Measurements from ENCODE around the gene BRD8.

BRD8 gene

DNA sequence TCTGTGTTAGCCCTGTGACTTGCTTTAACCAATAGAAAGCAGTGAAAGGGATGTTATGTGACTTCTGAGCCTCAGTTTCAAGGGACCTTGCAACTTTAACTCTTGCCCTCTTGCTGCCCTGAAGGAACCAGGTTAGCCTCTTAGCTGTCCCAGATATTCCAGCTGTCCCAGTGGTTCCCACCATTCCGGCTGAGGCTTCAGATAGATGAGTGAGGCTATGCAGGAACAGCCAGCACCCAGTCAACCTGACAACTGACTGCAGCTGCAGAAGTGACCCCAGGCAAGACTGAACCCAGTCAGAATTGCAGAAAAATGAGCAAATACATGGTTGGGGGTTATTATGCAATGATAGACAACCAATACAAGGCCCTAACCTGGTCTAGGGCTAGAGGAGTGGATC is 45.1 kb upstream of the BRD8 start:
- Histone ChIP-seq H2BK12ac (ENCODE audit: low read length in 2 of 2) (no peak overlapping the region), H3K14ac (ENCODE audit: low read length in 2 of 2) (no peak overlapping the region), H3K9me3 (ENCODE audit: control insufficient read depth, low read length) (peaks cover 19% of the 10 kb centered on the region), H3K4me1 (ENCODE audit: control insufficient read depth, insufficient read depth, low read depth, low read length) (no peaks in the 10 kb centered on the region), H3K18ac (ENCODE audit: low read depth in 1 of 2, low read length in 2 of 2) (no peak overlapping the region), H3K36me3 (ENCODE audit: control insufficient read depth in 1 of 2, insufficient read depth in 2 of 2, low read depth in 1 of 2, low read length in 2 of 2) (no peaks in the 10 kb centered on the region), H3K4ac (ENCODE audit: low read depth in 1 of 2, low read length in 2 of 2) (no peak overlapping the region), H4K91ac (ENCODE audit: low read length) (no peak overlapping the region), H2BK15ac (ENCODE audit: low read depth, poor library complexity, severe bottlenecking) (no peak overlapping the region), H2AK5ac (ENCODE audit: low read length, severe bottlenecking) (no peak overlapping the region), H2BK5ac (ENCODE audit: low read depth, low read length, poor library complexity, severe bottlenecking) (no peak overlapping the region), H2BK120ac (ENCODE audit: low read depth, low read length) (no peak overlapping the region), H3K4me3 (ENCODE audit: insufficient read depth in 1 of 2, low read depth in 1 of 2, low read length in 2 of 2) (no peak overlapping the region), H3K79me1 (replicated peaks; ENCODE audit: low read length, poor library complexity, severe bottlenecking) (no peaks in the 10 kb centered on the region), H3K27ac (ENCODE audit: low read length, poor library complexity, severe bottlenecking) (no peak overlapping the region), H4K8ac (ENCODE audit: low read length) (no peak overlapping the region), H3K9ac (ENCODE audit: low read length) (no peak overlapping the region), H2AFZ (ENCODE audit: low read depth, low read length) (no peak overlapping the region), H3K27me3 (ENCODE audit: control insufficient read depth in 1 of 2, insufficient read depth in 1 of 2, low read length in 2 of 2) (peaks cover 0 to 19% of the 10 kb centered on the region in 2 experiments), H3K23ac (ENCODE audit: low read length in 2 of 2) (no peak overlapping the region), H3K4me2 (ENCODE audit: low read length, poor library complexity, severe bottlenecking) (no peak overlapping the region)
- no peak for DNase-seq
- WGBS, result 90% methylated on average over 1 of the region's 1 CpG

DNA sequence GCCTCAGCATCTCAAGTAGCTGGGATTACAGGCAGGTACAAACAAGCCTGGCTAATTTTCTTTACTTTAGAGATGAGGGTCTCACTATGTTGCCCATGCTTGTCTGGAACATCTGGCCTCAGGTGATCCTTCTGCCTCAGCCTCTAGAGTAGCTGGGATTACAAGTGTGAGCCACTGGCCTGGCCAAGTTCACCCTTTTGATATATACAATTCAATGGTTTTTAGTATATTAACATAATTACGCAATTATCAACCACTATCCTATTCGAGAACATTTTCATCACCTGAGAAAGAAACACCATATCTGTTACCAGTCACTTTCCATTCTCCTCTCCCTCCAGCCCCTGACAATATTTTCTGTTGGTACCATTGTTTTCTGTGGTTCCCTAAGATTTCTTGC is 38.4 kb upstream of the BRD8 start:
- H2AFZ ChIP-seq (ENCODE audit: low read depth, low read length), result no peak overlapping the region
- WGBS, result 82% methylated on average over 2 of the region's 2 CpGs
- H2BK15ac ChIP-seq (ENCODE audit: low read depth, poor library complexity, severe bottlenecking), result no peak overlapping the region
- H3K18ac ChIP-seq (ENCODE audit: low read depth in 1 of 2, low read length in 2 of 2), result no peak overlapping the region
- no peak for DNase-seq
- H3K4me2 ChIP-seq (ENCODE audit: low read length, poor library complexity, severe bottlenecking), result no peak overlapping the region
- H3K9ac ChIP-seq (ENCODE audit: low read length), result no peak overlapping the region
- H3K4ac ChIP-seq (ENCODE audit: low read depth in 1 of 2, low read length in 2 of 2), result no peak overlapping the region
- H3K23ac ChIP-seq (ENCODE audit: low read length in 2 of 2), result no peak overlapping the region
- no peak overlapping the region for H2BK120ac ChIP-seq (ENCODE audit: low read depth, low read length)
- H2AK5ac ChIP-seq (ENCODE audit: low read length, severe bottlenecking), result no peak overlapping the region
- no peak overlapping the region for H3K14ac ChIP-seq (ENCODE audit: low read length in 2 of 2)
- no peak overlapping the region for H3K4me3 ChIP-seq (ENCODE audit: insufficient read depth in 1 of 2, low read depth in 1 of 2, low read length in 2 of 2)
- H4K8ac ChIP-seq (ENCODE audit: low read length), result no peak overlapping the region
- peaks cover 3% of the 10 kb centered on the region for H3K4me1 ChIP-seq (ENCODE audit: control insufficient read depth, insufficient read depth, low read depth, low read length)
- no peak overlapping the region for H4K91ac ChIP-seq (ENCODE audit: low read length)
- H3K79me1 ChIP-seq (replicated peaks; ENCODE audit: low read length, poor library complexity, severe bottlenecking), result no peaks in the 10 kb centered on the region
- H2BK5ac ChIP-seq (ENCODE audit: low read depth, low read length, poor library complexity, severe bottlenecking), result no peak overlapping the region
- no peaks in the 10 kb centered on the region for H3K36me3 ChIP-seq (ENCODE audit: control insufficient read depth in 1 of 2, insufficient read depth in 2 of 2, low read depth in 1 of 2, low read length in 2 of 2)
- H3K27ac ChIP-seq (ENCODE audit: low read length, poor library complexity, severe bottlenecking), result no peak overlapping the region
- peaks cover 0 to 7% of the 10 kb centered on the region in 2 experiments for H3K27me3 ChIP-seq (ENCODE audit: control insufficient read depth in 1 of 2, insufficient read depth in 1 of 2, low read length in 2 of 2)
- no peaks in the 10 kb centered on the region for H3K9me3 ChIP-seq (ENCODE audit: control insufficient read depth, low read length)
- no peak overlapping the region for H2BK12ac ChIP-seq (ENCODE audit: low read length in 2 of 2)

- no peaks in the 10 kb centered on the region for H3K9me3 ChIP-seq (ENCODE audit: control insufficient read depth, low read length)
- no peak within 1 kb of the TSS for H2BK12ac ChIP-seq (ENCODE audit: low read length in 2 of 2)
- H3K27me3 ChIP-seq (ENCODE audit: control insufficient read depth in 1 of 2, insufficient read depth in 1 of 2, low read length in 2 of 2), result no peaks in the 10 kb centered on the region
- H3K23ac ChIP-seq (ENCODE audit: low read length in 2 of 2), result no peak within 1 kb of the TSS
- WGBS, result 4% methylated on average over 29 of the region's 32 CpGs
- H3K4ac ChIP-seq (ENCODE audit: low read depth in 1 of 2, low read length in 2 of 2), result peak within 1 kb of the TSS; percentile 15 to 96
- H3K79me1 ChIP-seq (replicated peaks; ENCODE audit: low read length, poor library complexity, severe bottlenecking), result peaks cover 7% of the 10 kb centered on the region
- H3K27ac ChIP-seq (ENCODE audit: low read length, poor library complexity, severe bottlenecking), result peak within 1 kb of the TSS; percentile 5
- peaks cover 3% of the 10 kb centered on the region for H3K4me1 ChIP-seq (ENCODE audit: control insufficient read depth, insufficient read depth, low read depth, low read length)
- peak within 1 kb of the TSS; percentile 22 for H2BK5ac ChIP-seq (ENCODE audit: low read depth, low read length, poor library complexity, severe bottlenecking)
- peak within 1 kb of the TSS; percentile 4 for H4K91ac ChIP-seq (ENCODE audit: low read length)
- peak within 1 kb of the TSS in 1 of 2 experiments; percentile 44 for H3K14ac ChIP-seq (ENCODE audit: low read length in 2 of 2)
- H2AFZ ChIP-seq (ENCODE audit: low read depth, low read length), result peak within 1 kb of the TSS; percentile 95
- no peak within 1 kb of the TSS for H2AK5ac ChIP-seq (ENCODE audit: low read length, severe bottlenecking)
- H3K18ac ChIP-seq (ENCODE audit: low read depth in 1 of 2, low read length in 2 of 2), result peak within 1 kb of the TSS; percentile 46 to 69
- H4K8ac ChIP-seq (ENCODE audit: low read length), result peak within 1 kb of the TSS; percentile 87
- peaks cover 9% of the 10 kb centered on the region in 2 experiments for H3K36me3 ChIP-seq (ENCODE audit: control insufficient read depth in 1 of 2, insufficient read depth in 2 of 2, low read depth in 1 of 2, low read length in 2 of 2)
- no peak within 1 kb of the TSS for H2BK15ac ChIP-seq (ENCODE audit: low read depth, poor library complexity, severe bottlenecking)
- H2BK120ac ChIP-seq (ENCODE audit: low read depth, low read length), result no peak within 1 kb of the TSS
- H3K9ac ChIP-seq (ENCODE audit: low read length), result peak within 1 kb of the TSS; percentile 96
- DNase-seq, result peak; percentile 99
- peak within 1 kb of the TSS; percentile 78 for H3K4me2 ChIP-seq (ENCODE audit: low read length, poor library complexity, severe bottlenecking)
- peak within 1 kb of the TSS; percentile 82 to 99 for H3K4me3 ChIP-seq (ENCODE audit: insufficient read depth in 1 of 2, low read depth in 1 of 2, low read length in 2 of 2)
Measured at GRCh38 chr5:138213161-138214029, 35.0 kb upstream of the BRD8 start, which contains the start of gene CDC23. CDC23 (minus strand) TSS chr5:138213323; CDS start chr5:138213312, 11 bp downstream.

- Histone ChIP-seq H3K23ac (ENCODE audit: low read length in 2 of 2) (no peak overlapping the region), H3K4me3 (ENCODE audit: insufficient read depth in 1 of 2, low read depth in 1 of 2, low read length in 2 of 2) (peak overlapping the region; percentile 82 to 99), H3K4me1 (ENCODE audit: control insufficient read depth, insufficient read depth, low read depth, low read length) (peaks cover 3% of the 10 kb centered on the region), H4K8ac (ENCODE audit: low read length) (peak overlapping the region; percentile 87), H3K9ac (ENCODE audit: low read length) (peak overlapping the region; percentile 96), H4K91ac (ENCODE audit: low read length) (peak overlapping the region; percentile 4), H2AFZ (ENCODE audit: low read depth, low read length) (peak overlapping the region; percentile 95), H2BK5ac (ENCODE audit: low read depth, low read length, poor library complexity, severe bottlenecking) (peak overlapping the region; percentile 22), H3K27me3 (ENCODE audit: control insufficient read depth in 1 of 2, insufficient read depth in 1 of 2, low read length in 2 of 2) (no peaks in the 10 kb centered on the region), H2BK120ac (ENCODE audit: low read depth, low read length) (no peak overlapping the region), H3K27ac (ENCODE audit: low read length, poor library complexity, severe bottlenecking) (peak overlapping the region; percentile 5), H2BK12ac (ENCODE audit: low read length in 2 of 2) (no peak overlapping the region), H2AK5ac (ENCODE audit: low read length, severe bottlenecking) (no peak overlapping the region), H3K36me3 (ENCODE audit: control insufficient read depth in 1 of 2, insufficient read depth in 2 of 2, low read depth in 1 of 2, low read length in 2 of 2) (peaks cover 9 to 12% of the 10 kb centered on the region in 2 experiments), H3K4ac (ENCODE audit: low read depth in 1 of 2, low read length in 2 of 2) (peak overlapping the region; percentile 15 to 96), H3K9me3 (ENCODE audit: control insufficient read depth, low read length) (no peaks in the 10 kb centered on the region), H3K4me2 (ENCODE audit: low read length, poor library complexity, severe bottlenecking) (peak overlapping the region; percentile 78), H3K79me1 (replicated peaks; ENCODE audit: low read length, poor library complexity, severe bottlenecking) (peaks cover 9% of the 10 kb centered on the region), H3K14ac (ENCODE audit: low read length in 2 of 2) (peak overlapping the region in 1 of 2 experiments; percentile 44), H2BK15ac (ENCODE audit: low read depth, poor library complexity, severe bottlenecking) (no peak overlapping the region), H3K18ac (ENCODE audit: low read depth in 1 of 2, low read length in 2 of 2) (peak overlapping the region; percentile 46 to 69)
- DNase-seq, result no peak
- 0% methylated on average over 8 of the region's 8 CpGs for WGBS
Measured at GRCh38 chr5:138212828-138213160, 34.4 kb upstream of the BRD8 start.

Measured in mesenchymal stem cell (in vitro differentiated cells and primary cell).